Smooth muscle cell (in vitro differentiated cells): ENCODE measurements around the gene OR5B12. TPM values are rescaled to one million over a fixed set of nuclear protein-coding genes. Genes with fewer than 3 reads are reported as not detected.

ENCODE experiments used
- DNase-seq: peaks from one replicate; lab custom pipeline; 2025; ENCODE audit not compliant: unreplicated experiment; lab: John Stamatoyannopoulos, UW
- H2AFZ ChIP-seq: fragments of 200-600 bp; sonication (generic); 2 replicates; pipeline ENCODE4 v1.6.0; 2016; ENCODE audit warnings: antibody characterized with exemption, low read depth, mild to moderate bottlenecking
- H3F3A ChIP-seq: fragments of 200-600 bp; sonication (generic); 2 replicates; pipeline ENCODE4 v1.6.0; 2017; ENCODE audit warnings: antibody characterized with exemption, low read depth
- H3K27ac ChIP-seq: fragments of 200-600 bp; sonication (generic); 2 replicates; pipeline ENCODE4 v1.5.1; 2016; ENCODE audit warnings: low read depth, mild to moderate bottlenecking
- H3K27me3 ChIP-seq: fragments of 200-600 bp; sonication (generic); 2 replicates; pipeline ENCODE4 v1.6.1; 2016; ENCODE audit warnings: low read depth, mild to moderate bottlenecking
- H3K36me3 ChIP-seq: fragments of 200-600 bp; sonication (generic); 2 replicates; pipeline ENCODE4 v1.5.1; 2016; ENCODE audit warnings: low read depth
- H3K4me1 ChIP-seq: fragments of 200-600 bp; sonication (generic); 2 replicates; pipeline ENCODE4 v1.5.1; 2016; ENCODE audit warnings: low read depth
- H3K4me2 ChIP-seq: fragments of 200-600 bp; sonication (generic); 2 replicates; pipeline ENCODE4 v1.6.0; 2016; ENCODE audit warnings: mild to moderate bottlenecking
- H3K4me3 ChIP-seq: fragments of 200-600 bp; sonication (generic); 2 replicates; pipeline ENCODE4 v1.5.1; 2016; ENCODE audit warnings: mild to moderate bottlenecking
- H3K79me2 ChIP-seq: fragments of 200-600 bp; sonication (generic); 2 replicates; pipeline ENCODE4 v1.6.0; 2016; ENCODE audit warnings: low read depth, mild to moderate bottlenecking
- H3K9ac ChIP-seq: fragments of 200-600 bp; sonication (generic); 2 replicates; pipeline ENCODE4 v1.6.0; 2016; ENCODE audit warnings: low read depth
- H3K9me3 ChIP-seq: fragments of 200-600 bp; sonication (generic); replicated peaks from 2 replicates; pipeline ENCODE4 v1.5.1; 2016; ENCODE audit warnings: low read depth
- H4K20me1 ChIP-seq: fragments of 200-600 bp; sonication (generic); 2 replicates; pipeline ENCODE4 v1.6.0; 2016; ENCODE audit warnings: low read depth
- WGBS: methylation state at CpG from one replicate; pipeline ENCODE4 v1.1.7; 2016; ENCODE audit warnings: low lambda C conversion rate; 5-methylcytosine and 5-hydroxymethylcytosine counted together
- polyA plus RNA-seq: library from polyadenylated mRNA; unstranded; fragments of >200 nt; fragmentation: Nextera tagmentation; extraction: Ambion mirVana; gene quantifications from 2 replicates; pipeline ENCODE4 v1.2.1, GENCODE V29; 2016
- total RNA-seq: library from RNA; depleted of rRNA; stranded (reverse); fragments of >200 nt; gene quantifications from 2 replicates; pipeline ENCODE4 v1.2.3, GENCODE V29; 2014
- TF ChIP-seq, protein P1 (sequence below): fragments of 200-600 bp; sonication (generic); IDR thresholded peaks from 2 replicates; pipeline ENCODE4 v1.5.1; 2017; ENCODE audit warnings: borderline replicate concordance, mild to moderate bottlenecking, antibody characterized with exemption; ENCODE audit not compliant: insufficient read depth, poor library complexity, severe bottlenecking

OR5B12 gene
- total and polyA plus RNA-seq, 2 experiments from 2014 or later = not detected

DNA sequence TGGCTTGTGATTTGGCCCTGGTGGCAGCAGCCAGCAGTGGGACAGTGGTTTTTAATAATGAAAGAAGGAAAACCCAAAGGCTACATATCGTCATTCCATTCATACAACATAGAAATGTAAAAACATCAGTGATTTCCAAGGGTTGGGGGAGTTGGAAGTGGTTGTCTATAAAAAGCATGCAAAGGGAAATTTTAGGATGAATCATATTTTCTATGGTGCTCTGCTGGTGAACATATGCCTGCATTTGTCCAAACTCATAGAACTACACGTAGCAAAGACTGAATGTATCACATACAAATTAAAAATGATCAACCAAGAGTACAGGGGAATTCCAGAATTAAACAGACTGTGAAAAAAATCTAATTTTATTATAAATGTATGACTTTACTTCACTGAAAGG, 46.5 kb downstream of the OR5B12 start:
- no peak overlapping the region for H3K9ac ChIP-seq
- H2AFZ ChIP-seq = no peak overlapping the region
- TF ChIP-seq, protein P1, sequence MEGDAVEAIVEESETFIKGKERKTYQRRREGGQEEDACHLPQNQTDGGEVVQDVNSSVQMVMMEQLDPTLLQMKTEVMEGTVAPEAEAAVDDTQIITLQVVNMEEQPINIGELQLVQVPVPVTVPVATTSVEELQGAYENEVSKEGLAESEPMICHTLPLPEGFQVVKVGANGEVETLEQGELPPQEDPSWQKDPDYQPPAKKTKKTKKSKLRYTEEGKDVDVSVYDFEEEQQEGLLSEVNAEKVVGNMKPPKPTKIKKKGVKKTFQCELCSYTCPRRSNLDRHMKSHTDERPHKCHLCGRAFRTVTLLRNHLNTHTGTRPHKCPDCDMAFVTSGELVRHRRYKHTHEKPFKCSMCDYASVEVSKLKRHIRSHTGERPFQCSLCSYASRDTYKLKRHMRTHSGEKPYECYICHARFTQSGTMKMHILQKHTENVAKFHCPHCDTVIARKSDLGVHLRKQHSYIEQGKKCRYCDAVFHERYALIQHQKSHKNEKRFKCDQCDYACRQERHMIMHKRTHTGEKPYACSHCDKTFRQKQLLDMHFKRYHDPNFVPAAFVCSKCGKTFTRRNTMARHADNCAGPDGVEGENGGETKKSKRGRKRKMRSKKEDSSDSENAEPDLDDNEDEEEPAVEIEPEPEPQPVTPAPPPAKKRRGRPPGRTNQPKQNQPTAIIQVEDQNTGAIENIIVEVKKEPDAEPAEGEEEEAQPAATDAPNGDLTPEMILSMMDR = no peak
- no peaks in the 10 kb centered on the region for H4K20me1 ChIP-seq
- no peaks in the 10 kb centered on the region for H3F3A ChIP-seq
- no peaks in the 10 kb centered on the region for H3K27me3 ChIP-seq
- H3K4me3 ChIP-seq = no peak overlapping the region
- no peaks in the 10 kb centered on the region for H3K79me2 ChIP-seq
- no peak overlapping the region for H3K4me2 ChIP-seq
- no peaks in the 10 kb centered on the region for H3K4me1 ChIP-seq
- WGBS = 76% methylated on average over 2 of the region's 2 CpGs
- no peaks in the 10 kb centered on the region for H3K36me3 ChIP-seq
- H3K9me3 ChIP-seq = peaks cover 8% of the 10 kb centered on the region
- no peak overlapping the region for H3K27ac ChIP-seq
- DNase-seq = no peak

DNA sequence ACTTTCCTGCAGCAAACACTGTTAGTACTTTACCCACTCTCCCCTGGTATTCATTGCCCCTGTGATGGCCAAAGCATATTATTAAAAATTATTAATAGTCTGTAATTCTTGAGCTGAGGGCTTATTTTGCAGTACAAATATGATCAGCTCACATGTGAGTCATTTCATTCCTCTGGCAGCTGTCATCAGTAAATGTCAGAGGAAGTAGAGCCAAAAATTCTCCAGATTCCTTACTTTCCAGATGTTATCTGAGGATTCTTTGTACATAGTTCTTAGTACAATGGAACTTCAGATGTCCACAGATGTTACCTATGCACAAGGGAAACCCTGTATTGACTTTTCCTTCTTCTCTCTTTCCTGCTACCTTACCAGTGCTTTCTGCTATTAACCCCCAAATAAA, 47.8 kb downstream of the OR5B12 start:
- H3K9me3 ChIP-seq = peaks cover 8% of the 10 kb centered on the region
- H3K4me2 ChIP-seq = no peak overlapping the region
- no peak overlapping the region for H3K27ac ChIP-seq
- H4K20me1 ChIP-seq = no peaks in the 10 kb centered on the region
- H3K4me3 ChIP-seq = no peak overlapping the region
- H3K36me3 ChIP-seq = no peaks in the 10 kb centered on the region
- H3K4me1 ChIP-seq = no peaks in the 10 kb centered on the region
- H3F3A ChIP-seq = no peaks in the 10 kb centered on the region
- TF ChIP-seq, protein P1 = no peak
- no peak for DNase-seq
- no peaks in the 10 kb centered on the region for H3K27me3 ChIP-seq
- no peak overlapping the region for H2AFZ ChIP-seq
- no peak overlapping the region for H3K9ac ChIP-seq
- no peaks in the 10 kb centered on the region for H3K79me2 ChIP-seq

DNA sequence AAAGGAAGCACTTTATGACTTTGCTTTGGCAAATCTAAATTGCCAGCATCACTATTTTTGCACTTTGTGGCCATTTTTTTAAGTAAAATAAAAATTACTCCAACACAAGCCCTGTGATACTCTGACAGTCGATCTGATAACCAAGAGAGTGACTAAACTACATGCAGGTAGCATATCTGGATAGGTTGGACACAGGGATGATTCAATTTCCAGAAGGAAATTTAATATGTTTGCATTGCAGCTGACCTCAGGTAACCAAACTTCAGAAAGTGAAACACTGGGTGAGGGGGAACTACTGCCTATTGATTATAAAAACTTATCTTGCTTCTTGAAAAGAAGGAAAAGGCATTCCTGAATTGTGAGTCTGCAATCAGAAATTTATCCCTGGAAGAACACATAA, 49.3 kb downstream of the OR5B12 start:
- Histone ChIP-seq H4K20me1 (no peaks in the 10 kb centered on the region), H3F3A (no peaks in the 10 kb centered on the region), H3K27ac (no peak overlapping the region), H3K4me3 (no peak overlapping the region), H3K36me3 (no peaks in the 10 kb centered on the region), H2AFZ (no peak overlapping the region), H3K79me2 (no peaks in the 10 kb centered on the region), H3K9ac (no peak overlapping the region), H3K9me3 (peaks cover 8% of the 10 kb centered on the region), H3K4me2 (no peak overlapping the region), H3K4me1 (no peaks in the 10 kb centered on the region), H3K27me3 (no peaks in the 10 kb centered on the region)
- TF ChIP-seq, protein P1 = no peak
- WGBS = 41% methylated on average over 1 of the region's 1 CpG
- no peak for DNase-seq

DNA sequence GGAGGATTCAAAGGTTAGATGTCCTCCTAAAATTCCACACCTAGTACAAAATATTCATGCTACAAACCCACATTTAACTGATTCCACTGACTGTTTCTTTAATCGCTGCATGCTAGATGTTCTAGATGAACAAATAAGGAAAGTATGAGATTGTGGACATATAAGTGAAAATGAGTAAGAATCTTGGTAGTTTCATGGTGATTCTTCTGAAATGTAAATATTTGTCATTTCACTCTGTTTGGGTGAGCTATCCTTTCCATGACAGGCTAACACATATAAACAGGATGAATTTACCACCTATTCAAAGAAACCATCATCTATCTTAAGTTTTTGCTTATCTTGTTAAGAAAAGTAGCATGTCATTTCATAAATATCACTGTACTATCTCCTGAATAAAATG, 50.2 kb downstream of the OR5B12 start:
- no peaks in the 10 kb centered on the region for H4K20me1 ChIP-seq
- H3K27ac ChIP-seq = no peak overlapping the region
- peaks cover 8% of the 10 kb centered on the region for H3K9me3 ChIP-seq
- no peaks in the 10 kb centered on the region for H3F3A ChIP-seq
- H3K36me3 ChIP-seq = no peaks in the 10 kb centered on the region
- no peaks in the 10 kb centered on the region for H3K4me1 ChIP-seq
- no peak overlapping the region for H3K4me2 ChIP-seq
- TF ChIP-seq, protein P1 = no peak
- no peak overlapping the region for H3K4me3 ChIP-seq
- H2AFZ ChIP-seq = no peak overlapping the region
- DNase-seq = no peak
- no peaks in the 10 kb centered on the region for H3K27me3 ChIP-seq
- 87% methylated on average over 1 of the region's 1 CpG for WGBS
- no peaks in the 10 kb centered on the region for H3K79me2 ChIP-seq
- H3K9ac ChIP-seq = no peak overlapping the region
